ENCODE data around the gene DNAH1. TPM values are rescaled to one million over a fixed set of nuclear protein-coding genes. Genes with fewer than 3 reads are reported as not detected.

DNAH1 gene
- total RNA-seq, 4 donors from 2014 or later: 9.5 to 30.3 (median 14.6) TPM

DNA sequence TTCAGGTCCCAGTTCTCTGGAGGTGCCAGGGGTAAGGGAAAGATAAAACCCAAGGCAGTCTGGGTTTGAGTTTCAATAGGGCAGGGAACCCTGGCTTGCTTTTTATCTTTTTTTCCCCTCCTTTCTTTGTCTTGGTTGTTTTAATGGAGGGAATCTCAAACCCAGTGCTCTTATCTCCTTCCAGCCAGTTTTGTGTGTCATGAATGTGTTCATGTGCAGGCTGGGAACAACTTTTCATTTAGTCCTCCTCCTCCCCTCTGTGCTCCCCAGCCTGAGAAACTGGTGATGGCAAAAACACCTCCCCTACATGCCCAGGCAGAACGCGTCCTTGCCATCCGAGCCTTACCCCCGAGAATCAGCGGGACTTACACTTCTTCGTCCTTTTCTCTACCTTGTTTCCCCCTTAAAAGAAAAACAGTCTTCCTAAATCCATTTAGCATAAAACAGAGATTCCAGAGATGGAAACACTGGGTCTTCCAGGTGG, 117.9 kb downstream of the DNAH1 start:
- TF ChIP-seq, protein P1, sequence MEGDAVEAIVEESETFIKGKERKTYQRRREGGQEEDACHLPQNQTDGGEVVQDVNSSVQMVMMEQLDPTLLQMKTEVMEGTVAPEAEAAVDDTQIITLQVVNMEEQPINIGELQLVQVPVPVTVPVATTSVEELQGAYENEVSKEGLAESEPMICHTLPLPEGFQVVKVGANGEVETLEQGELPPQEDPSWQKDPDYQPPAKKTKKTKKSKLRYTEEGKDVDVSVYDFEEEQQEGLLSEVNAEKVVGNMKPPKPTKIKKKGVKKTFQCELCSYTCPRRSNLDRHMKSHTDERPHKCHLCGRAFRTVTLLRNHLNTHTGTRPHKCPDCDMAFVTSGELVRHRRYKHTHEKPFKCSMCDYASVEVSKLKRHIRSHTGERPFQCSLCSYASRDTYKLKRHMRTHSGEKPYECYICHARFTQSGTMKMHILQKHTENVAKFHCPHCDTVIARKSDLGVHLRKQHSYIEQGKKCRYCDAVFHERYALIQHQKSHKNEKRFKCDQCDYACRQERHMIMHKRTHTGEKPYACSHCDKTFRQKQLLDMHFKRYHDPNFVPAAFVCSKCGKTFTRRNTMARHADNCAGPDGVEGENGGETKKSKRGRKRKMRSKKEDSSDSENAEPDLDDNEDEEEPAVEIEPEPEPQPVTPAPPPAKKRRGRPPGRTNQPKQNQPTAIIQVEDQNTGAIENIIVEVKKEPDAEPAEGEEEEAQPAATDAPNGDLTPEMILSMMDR (IDR thresholded peaks at IDR 0.05; ENCODE audit: low read depth): no peak

DNA sequence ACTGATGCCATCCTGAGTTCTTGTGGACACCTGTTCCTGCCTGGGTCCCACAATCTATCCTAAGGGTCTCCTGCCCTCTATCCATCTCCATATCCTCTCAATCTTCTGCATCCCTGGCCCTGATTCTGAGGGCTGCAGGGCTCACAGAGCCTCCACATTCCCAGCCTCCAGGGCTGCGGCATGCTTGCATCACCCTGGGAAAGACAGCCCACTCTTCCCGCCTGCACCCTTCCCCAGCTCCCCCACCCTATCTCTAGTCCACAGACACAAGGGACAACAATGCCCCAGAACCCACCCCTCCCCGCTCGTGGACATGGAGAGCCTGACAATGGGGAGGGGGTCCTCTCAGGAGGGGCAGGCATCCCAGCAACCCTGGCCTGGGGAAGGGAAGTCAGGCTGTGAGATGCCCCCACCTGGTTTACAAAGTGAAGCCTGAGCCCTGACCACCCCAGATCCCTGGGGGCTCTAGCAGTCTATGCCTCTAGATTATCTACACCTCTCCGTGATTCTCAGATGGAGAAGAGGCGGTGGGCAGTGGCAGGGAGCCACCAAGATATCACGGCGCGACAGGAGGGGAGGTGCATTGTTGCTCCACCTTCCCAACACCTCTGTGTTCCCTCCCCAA, 118.5 kb downstream of the DNAH1 start:
- TF ChIP-seq, protein P1 (IDR thresholded peaks at IDR 0.05; ENCODE audit: low read depth): no peak

DNA sequence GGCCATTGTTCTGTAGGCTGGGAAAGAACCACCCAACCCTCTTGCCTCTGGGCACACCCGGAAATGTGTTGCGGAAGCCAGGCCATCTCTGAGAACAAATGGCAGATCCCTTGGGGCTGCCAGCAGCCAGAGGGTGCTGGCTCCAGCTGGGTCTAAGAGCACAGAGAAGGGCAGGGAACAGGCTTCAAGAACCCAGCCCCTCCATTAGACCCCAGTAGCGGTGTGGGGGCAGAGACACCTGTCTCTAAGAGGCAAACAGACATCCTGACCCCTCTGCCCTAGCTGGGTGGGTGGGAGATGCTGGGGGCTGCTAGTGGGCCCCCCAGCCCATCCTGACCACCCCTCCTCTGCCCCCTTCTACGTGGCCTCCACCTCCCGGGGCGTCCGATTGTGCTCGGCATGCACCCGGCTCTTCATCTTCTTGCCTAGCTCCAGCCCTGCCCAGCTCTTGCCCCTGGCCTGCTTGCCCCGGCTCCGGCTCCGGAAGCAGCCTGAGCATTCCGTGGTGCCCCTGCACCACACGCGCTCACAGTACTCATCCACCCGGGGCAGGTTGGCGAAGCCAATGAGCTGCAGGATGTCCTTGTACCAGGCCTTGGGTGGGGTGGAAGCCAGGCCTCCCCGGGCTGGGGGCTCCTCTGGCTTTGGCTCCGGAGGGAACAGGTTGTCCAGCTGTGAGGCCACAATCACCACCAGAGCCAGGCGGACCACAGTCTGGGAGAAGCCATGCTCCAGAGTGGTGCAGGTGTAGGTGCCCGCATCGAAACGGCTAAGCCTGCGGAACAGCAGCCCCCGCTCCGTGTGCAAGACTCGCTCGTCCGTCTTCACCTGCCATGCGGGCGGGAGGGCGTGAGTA, 119.4 kb downstream of the DNAH1 start:
- TF ChIP-seq, protein P1 (IDR thresholded peaks at IDR 0.05; ENCODE audit: low read depth): no peak

DNA sequence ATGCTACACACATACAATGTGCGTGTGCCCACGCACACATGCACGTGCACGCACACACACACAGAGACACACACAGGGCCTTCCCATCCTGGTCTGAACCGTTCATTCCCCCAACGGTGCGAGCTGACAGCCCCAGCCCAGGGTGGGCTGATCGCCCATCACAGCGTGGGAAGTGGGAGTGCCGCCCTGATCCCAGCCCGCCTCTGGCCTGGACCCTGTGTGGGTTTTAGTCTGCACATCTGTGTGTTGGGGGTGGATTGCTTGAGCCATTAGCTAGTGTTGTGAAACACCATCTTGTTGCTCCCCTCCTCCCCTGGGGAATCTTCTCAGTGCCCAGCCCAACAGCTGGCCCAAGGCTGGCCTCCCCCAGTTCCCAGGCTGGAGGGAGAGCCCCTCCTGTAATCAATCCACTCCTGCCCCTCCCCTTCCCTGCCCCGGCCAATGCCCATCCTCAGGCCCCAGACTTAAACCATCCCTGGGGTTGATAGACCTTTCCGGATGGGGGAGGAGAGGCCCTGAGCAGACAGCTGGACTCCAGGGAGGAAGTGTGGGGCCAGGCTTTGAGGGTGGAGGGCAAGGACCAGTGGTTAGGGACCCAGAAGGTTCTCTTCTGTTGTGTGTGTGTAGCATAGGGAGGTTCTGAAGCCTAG, 120.5 kb downstream of the DNAH1 start:
- TF ChIP-seq, protein P1 (IDR thresholded peaks at IDR 0.05; ENCODE audit: low read depth): no peak

DNA sequence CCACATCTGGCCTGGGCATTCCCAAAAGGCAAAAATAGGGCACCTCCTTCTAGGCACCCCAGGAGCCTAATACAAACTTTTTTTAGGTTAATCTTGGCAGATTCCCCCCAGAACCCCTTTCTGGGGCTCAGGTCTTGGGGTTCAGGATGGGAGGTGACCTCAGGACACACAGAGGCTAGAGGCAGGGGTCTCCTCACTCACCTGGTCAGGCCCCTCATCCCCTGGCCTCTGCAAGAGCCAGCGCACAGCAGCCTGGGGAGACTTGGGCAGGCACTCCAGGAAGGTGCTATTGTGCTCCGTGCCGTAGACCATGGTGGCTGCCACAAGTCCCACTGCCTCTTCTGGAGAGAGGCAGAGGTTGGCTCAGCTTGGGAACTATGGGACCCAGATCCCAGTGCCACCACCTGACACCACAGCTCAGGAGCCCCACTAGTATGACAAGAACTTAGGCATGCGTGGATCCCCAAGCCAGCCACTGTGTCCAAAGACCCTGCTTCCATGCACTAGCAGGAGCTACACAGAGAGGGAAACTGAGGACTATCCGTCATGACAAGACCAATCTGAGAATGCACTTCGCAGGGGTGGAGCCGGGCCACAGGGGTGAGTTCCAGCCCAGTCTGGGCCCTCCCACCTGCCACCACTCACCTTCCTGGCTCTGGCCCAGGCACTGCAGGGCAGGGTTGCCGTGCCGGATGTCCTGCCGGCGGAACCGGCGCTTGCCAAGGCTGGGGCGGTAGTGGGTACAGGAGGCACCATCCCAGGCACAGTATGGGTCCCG, 121.4 kb downstream of the DNAH1 start:
- TF ChIP-seq, protein P1 (IDR thresholded peaks at IDR 0.05; ENCODE audit: low read depth): no peak

DNA sequence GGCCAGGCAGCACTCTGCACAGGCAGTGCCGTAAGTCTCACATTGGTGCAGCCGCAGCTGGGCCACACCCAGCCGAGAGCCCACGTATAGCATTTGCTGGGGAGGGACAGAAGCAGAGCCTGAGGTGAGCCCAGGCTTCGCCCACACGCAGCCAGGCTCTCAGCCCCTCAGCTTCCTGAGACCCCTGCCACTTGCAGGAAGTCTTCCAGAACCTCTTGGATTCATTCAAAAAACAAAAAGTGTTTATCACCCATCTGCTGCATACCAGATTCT, 121.9 kb downstream of the DNAH1 start:
- TF ChIP-seq, protein P1 (IDR thresholded peaks at IDR 0.05; ENCODE audit: low read depth): no peak
